ENCODE data around the gene DPCD.

DNA sequence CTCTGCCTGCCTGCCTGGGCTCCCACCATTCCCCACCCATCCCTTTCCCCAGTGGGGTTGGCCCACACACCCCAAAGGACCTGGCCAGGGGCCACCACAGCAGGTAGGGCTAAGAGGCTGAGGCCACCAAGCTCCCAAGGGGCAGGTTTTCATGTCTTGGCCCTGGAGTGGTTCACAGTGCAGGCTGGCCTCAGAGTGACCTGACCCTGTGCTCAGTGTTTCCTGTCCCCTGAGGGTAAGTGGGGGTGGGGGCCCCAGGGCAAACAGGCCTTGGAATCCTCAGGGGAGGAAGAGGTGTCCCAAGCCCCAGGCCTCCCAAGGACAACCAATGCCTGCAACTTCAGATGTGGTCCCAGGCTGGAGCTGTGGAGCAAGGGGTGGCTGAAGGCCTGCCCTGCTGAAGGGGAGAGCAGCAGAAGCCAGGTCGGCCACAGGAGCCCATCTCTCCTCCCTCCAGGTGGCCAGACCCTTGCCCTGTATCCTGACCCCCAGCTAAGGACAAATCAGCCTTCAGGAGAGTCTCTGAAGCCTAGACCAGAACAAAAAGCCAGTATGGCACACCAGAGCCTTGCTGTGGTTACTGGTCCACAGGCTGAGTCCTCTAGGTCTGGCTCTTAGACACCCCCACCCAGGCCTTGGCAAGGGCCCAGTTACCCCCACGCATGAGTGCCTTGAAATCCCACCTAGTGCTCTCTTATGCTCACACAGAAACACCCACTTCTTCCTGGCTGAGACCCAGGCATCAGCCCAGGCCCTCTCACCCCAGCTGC lies 27.6 kb upstream of the DPCD start:
- TF ChIP-seq CTCF (IDR thresholded peaks at IDR 0.05; ENCODE audit: extremely low read depth in 1 of 2, insufficient read depth in 1 of 2, low read depth in 1 of 2, low read length in 2 of 2) (no peak), POLR2AphosphoS5 (IDR thresholded peaks at IDR 0.05; ENCODE audit: insufficient read depth, low read depth, low read length) (no peak), POLR2A (IDR thresholded peaks at IDR 0.05; ENCODE audit: low read depth, low read length) (no peak), EZH2 (IDR thresholded peaks at IDR 0.05; ENCODE audit: borderline replicate concordance, low read depth, low read length, severe bottlenecking) (no peak)

All from endothelial cell of umbilical vein (primary cell).